ENCODE results near the gene CLCNKA. TPM values are rescaled to one million over a fixed set of nuclear protein-coding genes. Genes with fewer than 3 reads are reported as not detected.

CLCNKA gene
- total RNA-seq, 1 experiment from 2014 or later, result 1.0 TPM

DNA sequence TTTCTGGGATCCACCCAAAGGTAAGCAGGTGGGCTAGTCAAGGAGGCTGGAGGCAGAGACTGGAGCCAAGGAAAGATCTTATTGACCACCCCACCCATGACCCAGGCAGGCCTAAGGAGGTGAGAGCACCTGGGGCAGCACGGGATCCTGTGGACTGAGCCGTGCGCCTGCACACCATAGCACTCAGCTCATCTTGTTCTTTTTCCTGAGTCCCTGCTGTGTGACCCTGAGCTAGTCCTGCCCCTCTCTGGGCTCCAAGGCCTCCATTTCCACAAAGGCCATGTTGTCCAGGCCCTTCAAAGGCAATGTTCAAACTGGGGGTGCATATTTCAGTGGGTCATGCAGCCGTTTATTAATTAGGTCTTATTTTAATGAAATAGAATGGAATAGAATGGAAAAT, 44.4 kb downstream of the CLCNKA start:
- H3K79me2 ChIP-seq (ENCODE audit: low read depth), result no peaks in the 10 kb centered on the region
- ChIA-PET CTCF (no interaction called here), POLR2A (ENCODE audit: unreplicated experiment) (interaction anchor here (0.6 kb wide), 1 partner anchor 105 kb away, joined by 6 read pairs; no protein-coding TSS in a partner anchor)
- BruUV-seq (replicated peaks), result no TSS peak
- H3K27me3 ChIP-seq (ENCODE audit: insufficient read depth, low read depth), result no peaks in the 10 kb centered on the region
- TF ChIP-seq, protein P1, sequence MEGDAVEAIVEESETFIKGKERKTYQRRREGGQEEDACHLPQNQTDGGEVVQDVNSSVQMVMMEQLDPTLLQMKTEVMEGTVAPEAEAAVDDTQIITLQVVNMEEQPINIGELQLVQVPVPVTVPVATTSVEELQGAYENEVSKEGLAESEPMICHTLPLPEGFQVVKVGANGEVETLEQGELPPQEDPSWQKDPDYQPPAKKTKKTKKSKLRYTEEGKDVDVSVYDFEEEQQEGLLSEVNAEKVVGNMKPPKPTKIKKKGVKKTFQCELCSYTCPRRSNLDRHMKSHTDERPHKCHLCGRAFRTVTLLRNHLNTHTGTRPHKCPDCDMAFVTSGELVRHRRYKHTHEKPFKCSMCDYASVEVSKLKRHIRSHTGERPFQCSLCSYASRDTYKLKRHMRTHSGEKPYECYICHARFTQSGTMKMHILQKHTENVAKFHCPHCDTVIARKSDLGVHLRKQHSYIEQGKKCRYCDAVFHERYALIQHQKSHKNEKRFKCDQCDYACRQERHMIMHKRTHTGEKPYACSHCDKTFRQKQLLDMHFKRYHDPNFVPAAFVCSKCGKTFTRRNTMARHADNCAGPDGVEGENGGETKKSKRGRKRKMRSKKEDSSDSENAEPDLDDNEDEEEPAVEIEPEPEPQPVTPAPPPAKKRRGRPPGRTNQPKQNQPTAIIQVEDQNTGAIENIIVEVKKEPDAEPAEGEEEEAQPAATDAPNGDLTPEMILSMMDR (conservative IDR thresholded peaks at IDR 0.05), result no peak
- no peak for TF ChIP-seq EZH2 (IDR thresholded peaks at IDR 0.05; ENCODE audit: low read depth)
- no peaks in the 10 kb centered on the region for H3K9me3 ChIP-seq (ENCODE audit: insufficient read depth, low read depth)
- peaks cover 3% of the 10 kb centered on the region for H3K4me1 ChIP-seq (replicated peaks; ENCODE audit: insufficient read depth)
- no peak overlapping the region for H2AFZ ChIP-seq
- H3K27ac ChIP-seq, result no peak overlapping the region
- peaks cover 18% of the 10 kb centered on the region; the same call in 1 of the 2 replicates for H3F3A ChIP-seq (ENCODE audit: insufficient read depth, low read depth)
- no peaks in the 10 kb centered on the region for H3K36me3 ChIP-seq (ENCODE audit: low read depth)
- H3K4me2 ChIP-seq, result no peak overlapping the region
- no peaks in the 10 kb centered on the region for H4K20me1 ChIP-seq (ENCODE audit: insufficient read depth)
- intact Hi-C loops (cut with micrococcal nuclease; ENCODE audit: unreplicated experiment), result no loop called here
- H3K9me2 ChIP-seq (ENCODE audit: insufficient read depth), result no peaks in the 10 kb centered on the region
- DNase-seq, result no peak
- H3K4me3 ChIP-seq, result no peak overlapping the region

DNA sequence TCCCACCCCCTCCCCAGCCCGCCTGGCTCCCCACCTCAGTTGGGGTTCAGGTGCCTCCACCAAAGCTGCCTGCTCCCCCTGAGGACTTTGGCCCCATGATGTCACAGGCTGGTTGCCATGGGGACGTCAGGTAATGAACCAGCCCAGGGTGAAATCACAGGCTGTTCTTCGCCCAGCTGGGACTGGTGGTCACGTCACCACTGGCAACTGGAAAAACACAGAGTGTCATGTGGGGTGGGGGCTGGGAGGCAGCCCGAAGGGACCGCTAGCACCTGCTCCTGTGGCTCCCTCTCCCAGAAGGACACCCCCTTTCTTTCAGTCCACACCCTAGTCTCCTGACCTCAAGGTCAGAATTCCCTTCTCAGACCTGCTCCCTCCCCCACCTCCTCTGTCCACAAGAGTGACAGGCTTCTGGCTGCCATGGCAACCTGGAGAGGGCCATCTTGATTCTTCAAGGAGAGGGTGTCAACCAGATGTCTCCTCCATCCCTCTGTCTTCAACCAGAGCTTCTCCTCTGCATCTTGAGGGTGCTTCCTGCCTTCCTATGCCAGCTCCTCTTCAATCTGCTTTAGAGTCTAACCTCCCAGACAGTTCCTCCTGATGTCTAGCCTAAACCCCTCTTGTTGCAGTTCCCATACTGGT, 45.4 kb downstream of the CLCNKA start:
- Histone ChIP-seq H3K79me2 (ENCODE audit: low read depth) (no peaks in the 10 kb centered on the region), H3K27ac (no peak overlapping the region), H3K9me2 (ENCODE audit: insufficient read depth) (no peaks in the 10 kb centered on the region), H3K4me1 (replicated peaks; ENCODE audit: insufficient read depth) (no peaks in the 10 kb centered on the region), H3K9me3 (ENCODE audit: insufficient read depth, low read depth) (no peaks in the 10 kb centered on the region), H3K4me3 (no peak overlapping the region), H2AFZ (no peak overlapping the region), H3K36me3 (ENCODE audit: low read depth) (no peaks in the 10 kb centered on the region), H4K20me1 (ENCODE audit: insufficient read depth) (no peaks in the 10 kb centered on the region), H3F3A (ENCODE audit: insufficient read depth, low read depth) (peaks cover 16% of the 10 kb centered on the region; the same call in 1 of the 2 replicates), H3K4me2 (no peak overlapping the region), H3K27me3 (ENCODE audit: insufficient read depth, low read depth) (no peaks in the 10 kb centered on the region)
- TF ChIP-seq, protein P1 (conservative IDR thresholded peaks at IDR 0.05), result no peak
- TF ChIP-seq EZH2 (IDR thresholded peaks at IDR 0.05; ENCODE audit: low read depth), result no peak
- no peak for DNase-seq
- intact Hi-C loops (cut with micrococcal nuclease; ENCODE audit: unreplicated experiment), result no loop called here
- BruUV-seq (replicated peaks), result no TSS peak
- ChIA-PET POLR2A (ENCODE audit: unreplicated experiment) (no interaction called here), CTCF (no interaction called here)

DNA sequence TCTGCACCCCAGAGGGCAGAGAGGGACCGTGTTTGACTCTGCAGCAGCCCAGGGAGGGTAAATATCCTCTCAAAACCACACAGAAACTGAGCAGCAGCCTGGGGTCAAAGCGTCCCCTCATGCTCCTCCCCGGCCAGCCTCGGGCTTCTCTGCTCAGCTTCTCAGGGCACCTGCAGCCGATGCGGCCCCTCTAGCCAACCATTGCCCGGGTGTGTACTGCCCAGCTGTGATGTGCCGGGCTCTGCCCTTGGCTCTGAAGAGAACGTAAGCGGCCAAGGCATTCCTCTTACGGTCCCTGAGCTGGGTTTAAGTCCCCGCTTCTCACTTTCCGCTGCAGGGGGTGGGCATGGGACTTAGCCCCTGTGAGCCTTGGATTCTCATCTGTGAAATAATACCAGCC, 46.1 kb downstream of the CLCNKA start:
- Histone ChIP-seq H3K9me2 (ENCODE audit: insufficient read depth) (no peaks in the 10 kb centered on the region), H3K4me3 (no peak overlapping the region), H4K20me1 (ENCODE audit: insufficient read depth) (no peaks in the 10 kb centered on the region), H3K4me1 (replicated peaks; ENCODE audit: insufficient read depth) (peaks cover 4% of the 10 kb centered on the region; the same call in 1 of the 2 replicates), H3K27me3 (ENCODE audit: insufficient read depth, low read depth) (no peaks in the 10 kb centered on the region), H3K9me3 (ENCODE audit: insufficient read depth, low read depth) (no peaks in the 10 kb centered on the region), H3K27ac (no peak overlapping the region), H3F3A (ENCODE audit: insufficient read depth, low read depth) (peaks cover 16% of the 10 kb centered on the region; the same call in 1 of the 2 replicates), H3K79me2 (ENCODE audit: low read depth) (no peaks in the 10 kb centered on the region), H2AFZ (no peak overlapping the region), H3K36me3 (ENCODE audit: low read depth) (no peaks in the 10 kb centered on the region), H3K4me2 (no peak overlapping the region)
- ChIA-PET POLR2A (ENCODE audit: unreplicated experiment) (interaction anchor here (0.5 kb wide), 1 partner anchor 143 kb away, joined by 4 read pairs; no protein-coding TSS in a partner anchor), CTCF (no interaction called here)
- no peak for DNase-seq
- intact Hi-C loops (cut with micrococcal nuclease; ENCODE audit: unreplicated experiment), result no loop called here
- no TSS peak for BruUV-seq (replicated peaks)
- TF ChIP-seq, protein P1 (conservative IDR thresholded peaks at IDR 0.05), result no peak
- no peak for TF ChIP-seq EZH2 (IDR thresholded peaks at IDR 0.05; ENCODE audit: low read depth)
